Loucy (cell line): ENCODE results near the gene CSNK2A1.
"Not testable (repeated sequence)": the region's sequence is repeated elsewhere in the genome, so short reads cannot be mapped to it uniquely, and the experiment has no call there.

Experiments used
- EZH2phosphoT487 ChIP-seq: fragments of 200-600 bp; IDR thresholded peaks from 2 replicates; pipeline ENCODE4 v1.6.1; 2018; ENCODE audit warnings: antibody characterized with exemption, mild to moderate bottlenecking, moderate library complexity, borderline replicate concordance
- TF ChIP-seq, protein P1 (sequence below): fragments of 200-600 bp; sonication (generic); conservative IDR thresholded peaks from 2 replicates; pipeline ENCODE4 v1.5.1; 2014; ENCODE audit warnings: mild to moderate bottlenecking, antibody characterized with exemption, low read length

DNA sequence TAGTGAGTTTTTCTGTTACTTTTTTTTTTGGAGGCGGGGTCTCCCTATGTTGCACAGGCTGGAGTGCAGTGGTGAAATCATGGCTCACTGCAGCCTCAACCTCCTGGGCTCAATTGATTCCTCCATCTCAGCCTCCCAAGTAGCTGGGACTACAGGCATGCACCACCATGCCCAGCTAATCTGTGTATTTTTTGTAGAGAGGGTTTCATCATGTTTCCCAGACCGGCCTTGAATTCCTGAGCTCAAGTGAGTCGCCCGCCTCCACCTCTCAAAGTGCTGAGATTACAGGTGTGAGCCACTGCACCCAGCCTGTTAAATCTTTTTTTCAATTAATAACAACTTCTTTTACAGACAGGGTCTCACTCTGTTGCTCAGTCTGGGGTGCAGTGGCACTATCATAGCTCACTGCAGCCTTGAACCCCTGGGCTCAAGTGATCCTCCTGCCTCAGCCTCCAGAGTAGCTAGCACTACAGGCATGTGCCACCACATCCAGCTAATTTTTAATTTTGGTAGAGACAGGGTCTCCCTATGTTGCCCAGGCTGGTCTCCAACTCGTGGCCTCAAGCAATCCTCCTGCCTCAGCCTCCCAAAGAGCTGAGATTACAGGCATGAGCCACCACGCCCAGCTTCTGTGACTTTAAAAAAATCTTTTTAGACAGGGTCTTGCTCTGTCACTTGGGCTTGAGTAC is 66.9 kb downstream of the CSNK2A1 start:
- TF ChIP-seq, protein P1, sequence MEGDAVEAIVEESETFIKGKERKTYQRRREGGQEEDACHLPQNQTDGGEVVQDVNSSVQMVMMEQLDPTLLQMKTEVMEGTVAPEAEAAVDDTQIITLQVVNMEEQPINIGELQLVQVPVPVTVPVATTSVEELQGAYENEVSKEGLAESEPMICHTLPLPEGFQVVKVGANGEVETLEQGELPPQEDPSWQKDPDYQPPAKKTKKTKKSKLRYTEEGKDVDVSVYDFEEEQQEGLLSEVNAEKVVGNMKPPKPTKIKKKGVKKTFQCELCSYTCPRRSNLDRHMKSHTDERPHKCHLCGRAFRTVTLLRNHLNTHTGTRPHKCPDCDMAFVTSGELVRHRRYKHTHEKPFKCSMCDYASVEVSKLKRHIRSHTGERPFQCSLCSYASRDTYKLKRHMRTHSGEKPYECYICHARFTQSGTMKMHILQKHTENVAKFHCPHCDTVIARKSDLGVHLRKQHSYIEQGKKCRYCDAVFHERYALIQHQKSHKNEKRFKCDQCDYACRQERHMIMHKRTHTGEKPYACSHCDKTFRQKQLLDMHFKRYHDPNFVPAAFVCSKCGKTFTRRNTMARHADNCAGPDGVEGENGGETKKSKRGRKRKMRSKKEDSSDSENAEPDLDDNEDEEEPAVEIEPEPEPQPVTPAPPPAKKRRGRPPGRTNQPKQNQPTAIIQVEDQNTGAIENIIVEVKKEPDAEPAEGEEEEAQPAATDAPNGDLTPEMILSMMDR = not testable (repeated sequence)
- TF ChIP-seq EZH2phosphoT487 = not testable (repeated sequence)
